K562 (cell line): Measurements from ENCODE around the gene NOD2. TPM values are rescaled to one million over a fixed set of nuclear protein-coding genes. Genes with fewer than 3 reads are reported as not detected.

Source experiments
- ATAC-seq: fragments of 200-7000 bp; cut with Tn5 transposase; 3 replicates; pipeline ENCODE4 v1.9.1; 2020; ENCODE audit warnings: moderate library complexity
- BruUV-seq: library from RNA; stranded (reverse); fragments of 400-500 nt; replicated peaks from 2 replicates; lab custom pipeline; 2021; lab: Mats Ljungman, UMichigan
- CTCF ChIA-PET: fragments of 300-600 bp; formaldehyde crosslinking; extraction: SDS; loops from one replicate; lab custom pipeline; 2021; ENCODE audit warnings: low intra/inter-chr PET ratio; lab: Yijun Ruan, JAX
- POLR2A ChIA-PET: fragments of 300-600, 350-650 bp; sonication (Branson Sonifier 250); formaldehyde crosslinking; extraction: SDS; loops from one replicate; lab custom pipeline; 2021; ENCODE audit warnings: antibody characterized with exemption, inconsistent platforms; lab: Yijun Ruan, JAX
- DNase-seq, 4 experiments: peaks; one replicate each; pipeline versions ENCODE4 v3.0.0 to v3.0.0-alpha.2; 2011 to 2018; ENCODE audit warnings: low spot score in 3 of 4, mixed read lengths in 3 of 4; ENCODE audit errors: extremely low read depth in 1 of 4
- FAIRE-seq: peaks from 2 replicates; lab custom pipeline; 2011; peaks lifted over from hg19 to GRCh38; lab: Jason Lieb, UNC
- H2AFZ ChIP-seq: 2 replicates; pipeline ENCODE4 v1.6.0; 2011; ENCODE audit warnings: low read depth, low read length, control low read depth, inconsistent platforms
- H3K27ac ChIP-seq: fragments of 200-600 bp; 3 replicates; pipeline ENCODE4 v1.8.0; 2011; ENCODE audit warnings: low read depth, mild to moderate bottlenecking, control low read depth, inconsistent platforms, low read length, moderate library complexity, mixed read lengths; ENCODE audit errors: extremely low read depth
- H3K27me3 ChIP-seq, 2 experiments: fragments of 300-600 bp in 1 of 2; 2 replicates in 1 of 2; 3 replicates in 1 of 2; pipeline versions ENCODE4 v1.6.0 to v1.8.0; 2011; ENCODE audit warnings: inconsistent platforms in 2 of 2, low read length in 2 of 2, mild to moderate bottlenecking in 1 of 2, mixed read lengths in 1 of 2, moderate library complexity in 1 of 2; ENCODE audit not compliant: control insufficient read depth in 2 of 2, insufficient read depth in 2 of 2
- H3K36me3 ChIP-seq: fragments of 300-600 bp; 3 replicates; pipeline ENCODE4 v1.8.0; 2011; ENCODE audit warnings: mild to moderate bottlenecking, low read length, inconsistent platforms; ENCODE audit not compliant: control insufficient read depth, insufficient read depth
- H3K4me1 ChIP-seq, 2 experiments: fragments of 200-600 bp in 1 of 2; replicated peaks in 1 of 2; 2 replicates in 1 of 2; 3 replicates in 1 of 2; pipeline versions ENCODE4 v1.5.1 to v1.8.0; 2011; ENCODE audit warnings: inconsistent platforms in 2 of 2, low read length in 2 of 2, mild to moderate bottlenecking in 1 of 2, mixed read lengths in 1 of 2, moderate library complexity in 1 of 2; ENCODE audit not compliant: control insufficient read depth in 2 of 2, insufficient read depth in 2 of 2
- H3K4me2 ChIP-seq: 2 replicates; pipeline ENCODE4 v1.6.1; 2011; ENCODE audit warnings: low read length, control low read depth, inconsistent platforms, mixed read lengths; ENCODE audit not compliant: insufficient read depth
- H3K4me3 ChIP-seq: fragments of 200-600 bp; sonication (generic), shearing (Covaris generic); 2 replicates; pipeline ENCODE4 v1.5.1; 2016; ENCODE audit warnings: control low read depth, inconsistent platforms
- H3K79me2 ChIP-seq: fragments of 200-600 bp; 3 replicates; pipeline ENCODE4 v1.8.0; 2011; ENCODE audit warnings: low read length, inconsistent platforms; ENCODE audit not compliant: control insufficient read depth, insufficient read depth
- H3K9ac ChIP-seq, 2 experiments: 2 replicates each; pipeline versions ENCODE4 v1.6.0 to v1.6.1; 2011; ENCODE audit warnings: low read depth in 2 of 2, low read length in 2 of 2, control low read depth in 1 of 2, inconsistent platforms in 1 of 2, mild to moderate bottlenecking in 1 of 2, mixed read lengths in 1 of 2; ENCODE audit not compliant: insufficient read depth in 1 of 2
- H3K9me1 ChIP-seq: one replicate; pipeline ENCODE4 v1.6.0; 2011; ENCODE audit warnings: inconsistent platforms, mild to moderate bottlenecking, low read length, moderate library complexity; ENCODE audit not compliant: control insufficient read depth, insufficient read depth
- H3K9me3 ChIP-seq: replicated peaks from 2 replicates; pipeline ENCODE4 v1.5.1; 2011; ENCODE audit warnings: low read depth, low read length, inconsistent platforms; ENCODE audit not compliant: control insufficient read depth, insufficient read depth
- H4K20me1 ChIP-seq: replicated peaks from 2 replicates; pipeline ENCODE4 v1.6.1; 2011; ENCODE audit warnings: low read length, inconsistent platforms, mixed read lengths; ENCODE audit not compliant: control insufficient read depth, insufficient read depth
- KDM5B ChIP-seq: fragments of 200-600 bp; sonication (generic); IDR thresholded peaks from 2 replicates; pipeline ENCODE4 v1.6.1; 2012; ENCODE audit warnings: low read depth, mild to moderate bottlenecking, moderate library complexity, low read length, control low read depth, inconsistent platforms; ENCODE audit not compliant: insufficient replicate concordance
- NFE2L1 ChIP-seq: fragments of 450-650 bp; IDR thresholded peaks from 2 replicates; pipeline ENCODE4 v1.6.1; 2016; ENCODE audit warnings: missing genetic modification characterization, low read depth, mild to moderate bottlenecking, missing compliant biosample characterization, moderate library complexity, borderline replicate concordance
- SIN3B ChIP-seq: fragments of 450-650 bp; IDR thresholded peaks from 2 replicates; pipeline ENCODE4 v1.6.1; 2017; ENCODE audit warnings: low read depth, mild to moderate bottlenecking, moderate library complexity
- SMARCA4 ChIP-seq: fragments of 450-650 bp; IDR thresholded peaks from 2 replicates; pipeline ENCODE4 v1.6.1; 2016
- YY1 ChIP-seq, 3 experiments: IDR thresholded peaks; 2 replicates each; pipeline ENCODE4 v1.6.1; 2011; ENCODE audit warnings: low read length in 2 of 3, mild to moderate bottlenecking in 2 of 3, moderate library complexity in 2 of 3, borderline replicate concordance in 1 of 3, control low read depth in 1 of 3, low read depth in 1 of 3; ENCODE audit not compliant: insufficient read depth in 3 of 3, insufficient replicate concordance in 2 of 3, control insufficient read depth in 1 of 3, insufficient read length in 1 of 3; ENCODE audit errors: extremely low read depth in 1 of 3
- WGBS: fragments of 100-300 bp; shearing (Covaris generic); methylation state at CpG from one replicate; pipeline ENCODE4 v1.1.6; 2016; ENCODE audit warnings: low coverage, mixed read lengths; ENCODE audit not compliant: insufficient coverage; ENCODE audit errors: missing lambda C conversion rate; 5-methylcytosine and 5-hydroxymethylcytosine counted together
- in situ Hi-C: fragments of 300-500 bp; cut with MboI; formaldehyde crosslinking; loops from 4 replicates; pipeline ENCODE4 v1.15.0; 2018; ENCODE audit warnings: inconsistent platforms, mixed read lengths
- intact Hi-C: fragments of 100-400 bp; cut with micrococcal nuclease; formaldehyde crosslinking; loops from 2 replicates; pipeline ENCODE4 v1.14.2; 2022
- polyA plus RNA-seq, 8 experiments: library from polyadenylated mRNA; depleted of rRNA in 4 of 8; stranded (reverse) in 5 of 8; unstranded in 3 of 8; fragments of >200 nt; fragmentation: Nextera tagmentation in 2 of 8; fragmentation: Illumina TruSeq in 1 of 8; extraction: Ambion mirVana in 2 of 8; extraction: Trizol in 1 of 8; gene quantifications; 2 replicates each; pipeline versions ENCODE4 v1.2.1 to v1.2.3, GENCODE V29; 2011 to 2014; ENCODE audit warnings: inconsistent platforms in 1 of 8, missing spikeins in 1 of 8
- total RNA-seq, 7 experiments: library from RNA; depleted of rRNA in 6 of 7; stranded (reverse); fragments of >200 nt in 6 of 7; fragmentation: Illumina TruSeq in 2 of 7; extraction: Trizol in 2 of 7; gene quantifications; 2 replicates each; pipeline versions ENCODE4 v1.2.1 to v1.2.3, GENCODE V29; 2011 to 2021; ENCODE audit warnings: low replicate concordance in 1 of 7

NOD2 gene
- total and polyA plus RNA-seq, 9 of the 15 experiments (the other 6 are each of a cell fraction or from before 2014, with no cell fraction given): 0.04 TPM; not detected in 8

DNA sequence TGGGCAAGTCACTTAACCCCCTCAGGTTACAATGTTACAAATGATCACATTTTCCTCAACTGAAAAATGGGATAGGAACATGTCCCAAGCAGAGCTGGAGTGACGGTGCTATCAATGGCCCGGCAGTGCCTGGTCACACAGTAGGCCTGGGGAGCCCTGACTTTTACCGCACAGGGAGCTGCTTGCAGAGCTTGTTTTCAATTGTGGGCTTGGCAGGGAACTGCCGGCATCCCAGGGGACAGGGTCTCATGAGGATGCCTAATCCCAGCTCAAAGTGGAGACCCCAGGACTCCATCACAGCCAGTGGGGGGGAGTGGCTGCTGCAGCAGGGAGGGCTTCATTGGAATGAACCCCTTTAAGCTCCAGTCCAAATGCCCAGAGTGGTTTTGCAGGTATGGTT, 23.7 kb upstream of the NOD2 start:
- no peaks in the 10 kb centered on the region for H3K79me2 ChIP-seq
- H3K4me2 ChIP-seq: no peak overlapping the region
- FAIRE-seq (no peak), ATAC-seq (no peak), DNase-seq (no peak)
- no peak overlapping the region for H2AFZ ChIP-seq
- intact Hi-C loops: loop anchor here (5.0 to 10.0 kb wide), 2 partner anchors 75 to 78 kb away; no protein-coding TSS in a partner anchor
- WGBS: 5% methylated on average over 4 of the region's 4 CpGs
- peaks cover 0 to 4% of the 10 kb centered on the region in 2 experiments; a peak in 2 of 5 replicates for H3K27me3 ChIP-seq
- H4K20me1 ChIP-seq: no peaks in the 10 kb centered on the region
- no peak overlapping the region for H3K27ac ChIP-seq
- no peak overlapping the region for H3K4me3 ChIP-seq
- no peaks in the 10 kb centered on the region for H3K9me1 ChIP-seq
- in situ Hi-C loops: loop anchor here (5.0 to 10.0 kb wide), 2 partner anchors 138 to 295 kb away; no protein-coding TSS in a partner anchor
- peaks cover 6% of the 10 kb centered on the region; the same call in 1 of the 2 replicates for H3K9me3 ChIP-seq
- CTCF ChIA-PET: no interaction called here
- H3K9ac ChIP-seq: no peak overlapping the region
- no peak for TF ChIP-seq SMARCA4
- no peak for TF ChIP-seq KDM5B
- TF ChIP-seq NFE2L1 (tag): no peak
- TF ChIP-seq YY1 (IDR thresholded peaks at IDR 0.05; ENCODE audit: borderline replicate concordance in 1 of 3, control insufficient read depth in 1 of 3, extremely low read depth in 1 of 3, insufficient read depth in 3 of 3, insufficient read length in 1 of 3, insufficient replicate concordance in 2 of 3, low read depth in 1 of 3, low read length in 2 of 3): no peak
- TF ChIP-seq SIN3B: no peak
- no TSS peak for BruUV-seq
- H3K4me1 ChIP-seq: peaks cover 0 to 5% of the 10 kb centered on the region in 2 experiments; a peak in 2 of 5 replicates
- no peaks in the 10 kb centered on the region for H3K36me3 ChIP-seq
- POLR2A ChIA-PET: no interaction called here
